GM19438 (cell line): Measurements from ENCODE around the gene MMP28.

Experiments used
- ATAC-seq: cut with Tn5 transposase; IDR thresholded peaks from one replicate; pipeline ENCODE4 v1.9.1; 2021; ENCODE audit warnings: low read depth; ENCODE audit not compliant: unreplicated experiment

Gene MMP28

DNA sequence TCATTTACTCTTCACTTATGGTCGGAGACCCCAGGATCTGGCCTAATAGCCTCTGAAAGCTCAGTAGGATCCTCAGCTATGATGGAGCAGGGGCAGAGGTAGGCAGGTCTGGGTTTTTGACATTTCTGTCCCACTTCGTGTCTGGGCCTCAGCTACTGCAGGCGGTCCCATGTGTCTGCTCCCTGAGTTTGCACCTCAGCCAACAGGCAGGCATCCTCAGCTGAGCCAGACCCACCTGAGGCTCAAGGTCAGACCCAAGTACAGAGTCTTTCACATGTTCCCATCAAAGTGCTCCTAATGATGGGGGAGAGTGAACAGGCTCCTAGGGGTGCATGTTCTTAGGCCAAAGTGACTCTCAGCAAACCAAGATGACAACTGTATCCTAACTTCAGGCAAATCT is 66.9 kb downstream of the MMP28 start:
- no peak for ATAC-seq

DNA sequence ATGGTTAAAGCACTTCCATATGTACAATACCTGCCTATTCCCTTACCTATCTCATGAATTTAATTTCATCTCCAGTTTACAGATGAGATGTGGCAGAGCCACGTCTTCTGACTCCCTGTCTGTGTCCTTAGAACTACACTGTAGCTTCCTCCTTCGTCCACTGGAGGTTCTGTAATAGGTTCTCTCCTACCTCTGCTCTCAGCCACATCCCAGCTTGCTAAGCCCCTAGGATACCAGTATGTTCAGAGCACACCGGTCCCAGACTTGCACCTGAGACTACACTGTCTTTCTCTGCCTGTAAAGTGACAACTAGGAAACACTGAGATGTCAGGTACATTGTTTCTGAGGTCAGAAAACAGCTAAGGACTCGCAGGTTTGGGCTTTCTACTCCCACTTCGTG is 67.8 kb downstream of the MMP28 start:
- ATAC-seq = no peak

DNA sequence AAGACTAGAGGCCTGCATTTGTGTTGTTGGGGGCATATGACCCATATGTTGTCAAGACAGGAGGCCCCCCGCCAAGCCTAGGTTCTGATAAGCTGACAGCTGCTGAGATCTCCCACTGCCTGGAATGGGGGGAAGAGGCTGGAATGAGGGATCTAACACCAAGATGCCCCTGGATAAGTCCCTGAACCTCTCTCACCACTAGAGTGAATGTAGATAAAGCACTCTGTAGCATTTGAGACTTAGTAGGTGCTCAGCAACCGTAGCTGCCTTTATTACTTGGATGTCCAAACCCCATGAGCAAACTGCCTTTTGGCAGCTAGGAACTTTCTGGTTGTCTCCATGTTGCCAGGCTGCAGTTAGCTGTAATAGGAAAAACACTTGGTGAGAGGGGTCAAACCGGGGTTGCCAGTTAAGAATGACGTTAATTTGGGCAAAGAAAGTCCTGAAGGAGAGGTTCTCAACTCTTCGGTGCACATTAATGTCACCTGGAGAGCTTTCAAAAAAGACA is 68.4 kb downstream of the MMP28 start:
- ATAC-seq = no peak

DNA sequence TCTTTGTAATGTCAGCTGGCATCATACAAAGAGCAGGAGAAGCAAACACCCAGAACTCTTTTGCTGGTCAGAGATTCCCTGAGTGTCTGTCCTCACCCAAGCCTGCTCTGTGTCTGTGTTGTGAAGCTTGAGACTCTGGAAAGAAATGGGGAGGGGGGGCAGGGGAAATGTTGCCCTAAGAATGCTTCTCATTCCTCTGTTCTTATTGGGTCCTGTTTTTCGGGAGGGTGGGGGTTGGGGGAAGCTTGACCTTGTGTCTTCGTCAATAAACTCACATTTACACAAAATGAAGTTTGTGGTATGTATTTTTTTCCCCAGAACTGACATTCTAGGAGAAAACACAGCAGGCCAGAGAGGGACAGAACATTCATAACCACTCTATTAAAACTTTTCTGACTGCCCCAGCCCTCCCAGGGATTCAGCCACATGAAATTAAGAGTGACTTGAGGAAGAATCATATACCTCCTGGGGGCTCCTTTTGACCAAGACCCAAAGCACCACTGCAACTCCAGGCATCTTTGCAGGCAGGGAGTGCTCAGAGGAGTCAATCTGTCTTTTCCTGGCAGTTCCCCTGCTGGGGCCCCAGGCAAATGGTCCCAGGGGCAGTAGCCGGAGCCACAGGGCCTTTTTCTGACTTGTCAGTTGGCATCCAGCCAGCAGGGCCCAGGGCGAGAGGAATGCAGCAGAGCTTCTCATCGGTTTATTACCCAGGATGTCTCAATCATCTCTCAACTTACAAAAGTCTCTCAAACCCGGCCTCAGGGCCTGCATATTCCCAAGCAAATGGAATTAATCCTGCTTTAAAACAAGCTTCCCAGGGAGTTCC is 69.1 kb downstream of the MMP28 start:
- ATAC-seq = no peak

DNA sequence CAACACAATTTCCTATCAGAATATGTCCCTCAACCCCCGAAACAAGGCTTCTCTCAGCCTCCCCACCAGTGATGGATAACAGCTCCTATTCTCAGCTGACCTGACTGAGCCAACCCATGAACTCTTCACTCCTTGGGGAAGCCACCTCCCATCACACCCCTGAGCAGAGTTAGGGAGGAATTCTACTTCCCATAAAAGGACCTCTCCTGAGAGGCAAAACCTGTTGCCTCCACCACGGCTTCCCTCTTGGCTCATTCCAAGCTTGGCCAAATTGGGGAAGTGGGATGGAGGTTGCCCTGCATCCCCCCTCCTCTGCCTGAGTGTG is 69.7 kb downstream of the MMP28 start:
- ATAC-seq = no peak

DNA sequence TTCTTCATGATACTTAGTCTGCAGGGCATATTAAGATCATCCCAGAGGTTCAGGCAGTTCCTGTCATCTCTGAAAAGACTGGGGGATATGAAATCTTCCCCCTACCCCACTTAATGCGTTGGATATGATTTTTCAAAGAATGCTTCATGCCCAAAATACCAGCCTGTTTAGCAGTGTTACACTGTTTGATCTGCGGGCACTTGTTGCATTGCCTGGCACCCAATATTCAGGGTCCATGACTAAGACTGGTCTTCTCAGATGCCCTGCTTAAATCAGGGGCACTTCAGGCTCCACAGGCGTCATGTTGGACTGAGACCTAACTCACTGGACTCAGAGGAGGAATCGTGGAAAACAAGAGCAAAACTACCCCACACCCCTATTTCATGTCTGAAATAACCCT is 70.4 kb downstream of the MMP28 start:
- no peak for ATAC-seq

DNA sequence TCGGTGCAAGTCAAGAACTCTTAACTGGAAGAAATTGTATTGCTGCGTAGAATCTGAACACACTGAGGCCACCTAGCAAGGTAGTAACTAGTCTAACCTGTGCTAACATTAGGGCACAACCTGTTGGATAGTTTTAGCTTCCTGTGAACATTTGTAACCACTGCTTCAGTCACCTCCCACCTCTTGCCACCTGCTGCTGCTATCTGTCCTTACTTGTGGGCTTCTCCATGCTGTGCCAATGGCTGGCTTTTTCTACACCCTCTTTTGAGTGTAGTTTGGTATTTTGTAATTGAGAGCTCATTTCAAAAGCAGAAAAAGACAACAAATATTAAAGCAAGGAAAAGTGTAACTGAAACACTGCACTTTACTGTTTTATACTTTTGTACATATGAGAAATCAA is 71.7 kb downstream of the MMP28 start:
- ATAC-seq = no peak

DNA sequence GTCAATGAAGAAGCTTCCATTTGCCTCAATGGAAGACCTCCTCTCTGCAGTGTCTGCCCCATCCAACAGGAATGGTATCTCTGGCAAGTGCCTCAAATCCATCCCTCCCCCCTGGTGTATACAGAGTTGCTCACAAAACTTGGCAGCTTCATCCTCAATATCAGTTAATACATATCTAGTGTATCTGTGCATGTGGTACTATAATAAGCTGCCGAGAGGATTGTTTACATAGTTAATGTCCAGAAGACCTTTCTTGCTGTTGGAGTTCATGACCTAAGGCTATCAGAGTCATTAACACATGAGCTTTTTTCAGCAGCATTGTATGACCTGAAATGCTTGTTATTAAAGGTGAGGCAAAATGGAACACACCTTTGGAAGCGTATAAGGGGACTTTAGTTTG is 78.0 kb downstream of the MMP28 start:
- no peak for ATAC-seq

DNA sequence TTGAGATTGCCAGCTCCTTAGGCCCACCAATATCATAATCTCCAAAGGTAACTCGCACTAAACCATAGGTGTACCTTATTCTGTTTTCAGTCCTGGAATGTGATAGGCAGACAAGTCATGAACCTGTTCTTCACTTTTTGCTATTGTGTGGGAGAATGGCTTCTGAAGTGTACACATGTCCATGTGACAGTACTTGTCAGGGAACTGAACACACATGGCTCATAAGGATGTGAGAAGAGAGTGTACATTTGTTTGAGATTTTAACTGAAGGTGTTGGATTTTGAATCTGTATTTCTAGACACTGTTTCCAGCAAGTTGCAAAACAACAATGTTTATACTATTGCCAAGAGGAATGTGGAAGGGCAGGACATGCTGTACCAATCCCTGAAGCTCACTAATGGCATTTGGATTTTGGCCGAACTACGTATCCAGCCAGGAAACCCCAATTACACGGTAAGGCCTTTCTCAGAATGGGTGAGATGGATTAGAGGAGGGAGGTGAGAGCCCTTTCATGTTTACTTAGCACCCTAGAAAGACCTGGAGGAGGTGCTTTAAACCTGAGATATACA is 78.5 kb downstream of the MMP28 start:
- no peak for ATAC-seq

DNA sequence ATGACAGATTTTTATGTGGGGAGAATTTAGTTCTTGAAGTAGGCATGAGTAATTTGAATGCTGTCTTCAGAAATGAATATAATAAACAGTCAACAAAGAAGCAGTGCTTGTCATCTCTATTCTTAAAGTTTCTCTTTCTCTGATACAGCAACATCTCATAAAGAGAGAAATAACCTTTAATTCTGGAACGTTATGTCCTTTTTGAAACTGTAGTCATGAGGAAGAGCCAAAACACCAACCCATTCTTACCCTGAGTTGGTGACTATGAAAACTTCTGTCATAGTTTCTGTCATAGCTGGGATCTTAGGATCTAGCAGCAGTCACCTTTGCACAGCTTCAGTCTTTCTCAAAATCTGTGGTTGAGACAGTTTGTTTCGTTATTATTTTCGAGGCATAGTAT is 79.3 kb downstream of the MMP28 start:
- ATAC-seq = no peak
